ENCODE data around the gene ANKS3.

- TF ChIP-seq CTCF (IDR thresholded peaks at IDR 0.05): no peak
- no peak for TF ChIP-seq POLR2AphosphoS5 (IDR thresholded peaks at IDR 0.05; ENCODE audit: low read depth, low read length)
- no peak for TF ChIP-seq TCF7L2 (IDR thresholded peaks at IDR 0.05; ENCODE audit: low read depth, low read length)
- TF ChIP-seq SIN3A (IDR thresholded peaks at IDR 0.05; ENCODE audit: borderline replicate concordance, insufficient read depth, low read depth, low read length): no peak
These were observed 20.8 kb upstream of the ANKS3 start for GRCh38 chr16:4754865-4755264.

Data from Panc1 (cell line).